ACC112 (cell line): ENCODE measurements around the gene ARHGAP33.
A peak's percentile ranks its signal among the peaks of the same experiment; 100 is the strongest.
"Not testable (repeated sequence)": the region's sequence is repeated elsewhere in the genome, so short reads cannot be mapped to it uniquely, and the experiment has no call there.

Experiments used
- H2AFZ ChIP-seq: fragments of 200-600 bp; sonication (generic); one replicate; pipeline ENCODE4 v1.6.0; 2017; ENCODE audit warnings: antibody characterized with exemption, low read length; ENCODE audit not compliant: unreplicated experiment
- H3K27ac ChIP-seq: fragments of 200-600 bp; sonication (generic); 2 replicates; pipeline ENCODE4 v1.5.1; 2014; ENCODE audit warnings: low read depth, mild to moderate bottlenecking, antibody characterized with exemption, low read length, moderate library complexity
- H3K27me3 ChIP-seq: fragments of 200-600 bp; sonication (generic); 2 replicates; pipeline ENCODE4 v1.6.1; 2014; ENCODE audit warnings: mild to moderate bottlenecking, antibody characterized with exemption, low read length, moderate library complexity, mixed read lengths; ENCODE audit not compliant: insufficient read depth
- H3K36me3 ChIP-seq: fragments of 200-600 bp; sonication (generic); 2 replicates; pipeline ENCODE4 v1.6.1; 2016; ENCODE audit warnings: mild to moderate bottlenecking, antibody characterized with exemption, low read length, moderate library complexity, mixed read lengths; ENCODE audit not compliant: insufficient read depth
- H3K4me1 ChIP-seq: fragments of 200-600 bp; sonication (generic); one replicate; pipeline ENCODE4 v1.6.1; 2016; ENCODE audit warnings: low read length, mixed read lengths; ENCODE audit not compliant: insufficient read depth, unreplicated experiment, control insufficient read depth
- H3K4me3 ChIP-seq: fragments of 200-600 bp; sonication (generic); 2 replicates; pipeline ENCODE4 v1.5.1; 2014; ENCODE audit warnings: mild to moderate bottlenecking, low read depth, low read length
- H3K79me2 ChIP-seq: fragments of 200-600 bp; sonication (generic); one replicate; pipeline ENCODE4 v1.6.0; 2016; ENCODE audit warnings: low read length; ENCODE audit not compliant: control insufficient read depth, unreplicated experiment, insufficient read depth

Gene ARHGAP33

GRCh38 chr19:35757749-35758608 is 17.4 kb upstream of the ARHGAP33 start, which contains the start of gene PROSER3:
Gene PROSER3 (plus strand): TSS chr19:35758176. CDS start chr19:35758216, 40 bp downstream.
- Histone ChIP-seq H3K36me3 (0 out of 2 replicates have a peak, but pooled peaks cover 6% of the 10 kb centered on the region), H3K27me3 (no peaks in the 10 kb centered on the region), H3K27ac (peak within 1 kb of the TSS; percentile 95), H3K79me2 (peaks cover 12% of the 10 kb centered on the region), H2AFZ (peak within 1 kb of the TSS; percentile 71), H3K4me3 (peak within 1 kb of the TSS; percentile 93), H3K4me1 (peaks cover 22% of the 10 kb centered on the region)

GRCh38 chr19:35759697-35760096 is 15.7 kb upstream of the ARHGAP33 start:
- H3K79me2 ChIP-seq, result peaks cover 12% of the 10 kb centered on the region
- H3K4me1 ChIP-seq, result peaks cover 22% of the 10 kb centered on the region
- H3K36me3 ChIP-seq, result 0 out of 2 replicates have a peak, but pooled peaks cover 6% of the 10 kb centered on the region
- H3K27ac ChIP-seq, result no peak overlapping the region
- H2AFZ ChIP-seq, result no peak overlapping the region
- H3K27me3 ChIP-seq, result no peaks in the 10 kb centered on the region
- H3K4me3 ChIP-seq, result no peak overlapping the region

- no peaks in the 10 kb centered on the region for H3K27me3 ChIP-seq
- 0 out of 2 replicates have a peak, but pooled peaks cover 6% of the 10 kb centered on the region for H3K36me3 ChIP-seq
- H3K4me3 ChIP-seq, result no peak overlapping the region
- H3K79me2 ChIP-seq, result peaks cover 12% of the 10 kb centered on the region
- H2AFZ ChIP-seq, result no peak overlapping the region
- H3K4me1 ChIP-seq, result peaks cover 17% of the 10 kb centered on the region
- H3K27ac ChIP-seq, result no peak overlapping the region
These were observed 14.5 kb upstream of the ARHGAP33 start for GRCh38 chr19:35760711-35761349.

- no peak overlapping the region for H3K4me3 ChIP-seq
- H2AFZ ChIP-seq, result no peak overlapping the region
- 0 out of 2 replicates have a peak, but pooled peaks cover 6% of the 10 kb centered on the region for H3K36me3 ChIP-seq
- H3K4me1 ChIP-seq, result peaks cover 4% of the 10 kb centered on the region
- peaks cover 3% of the 10 kb centered on the region for H3K79me2 ChIP-seq
- H3K27ac ChIP-seq, result no peak overlapping the region
- no peaks in the 10 kb centered on the region for H3K27me3 ChIP-seq
These were observed 10.7 kb upstream of the ARHGAP33 start for GRCh38 chr19:35764432-35765315.

- H3K27ac ChIP-seq, result no peak overlapping the region
- H2AFZ ChIP-seq, result no peak overlapping the region
- no peaks in the 10 kb centered on the region for H3K27me3 ChIP-seq
- no peaks in the 10 kb centered on the region for H3K4me1 ChIP-seq
- no peak overlapping the region for H3K4me3 ChIP-seq
- H3K79me2 ChIP-seq, result no peaks in the 10 kb centered on the region
- no peaks in the 10 kb centered on the region for H3K36me3 ChIP-seq
These were observed 8.7 kb upstream of the ARHGAP33 start for GRCh38 chr19:35766571-35767104.

- Histone ChIP-seq H3K27me3 (no peaks in the 10 kb centered on the region), H3K4me3 (no peak overlapping the region), H2AFZ (no peak overlapping the region), H3K27ac (no peak overlapping the region), H3K36me3 (no peaks in the 10 kb centered on the region), H3K4me1 (no peaks in the 10 kb centered on the region), H3K79me2 (no peaks in the 10 kb centered on the region)
These were observed 7.9 kb upstream of the ARHGAP33 start for GRCh38 chr19:35767288-35768081.

- no peak overlapping the region for H3K27ac ChIP-seq
- no peaks in the 10 kb centered on the region for H3K4me1 ChIP-seq
- H3K36me3 ChIP-seq, result no peaks in the 10 kb centered on the region
- H3K79me2 ChIP-seq, result no peaks in the 10 kb centered on the region
- no peaks in the 10 kb centered on the region for H3K27me3 ChIP-seq
- no peak overlapping the region for H2AFZ ChIP-seq
- no peak overlapping the region for H3K4me3 ChIP-seq
These were observed 7.3 kb upstream of the ARHGAP33 start for GRCh38 chr19:35768082-35768421.

GRCh38 chr19:35772362-35772761 is 3.0 kb upstream of the ARHGAP33 start:
- not testable (repeated sequence) for H3K27me3 ChIP-seq, H2AFZ ChIP-seq, H3K27ac ChIP-seq, H3K36me3 ChIP-seq, H3K79me2 ChIP-seq, H3K4me3 ChIP-seq, H3K4me1 ChIP-seq

GRCh38 chr19:35773020-35773806 is 2.2 kb upstream of the ARHGAP33 start:
- Histone ChIP-seq H3K36me3 (no peaks in the 10 kb centered on the region), H3K4me3 (no peak overlapping the region), H3K79me2 (no peaks in the 10 kb centered on the region), H2AFZ (no peak overlapping the region), H3K27ac (no peak overlapping the region), H3K4me1 (no peaks in the 10 kb centered on the region), H3K27me3 (no peaks in the 10 kb centered on the region)
